HepG2 (cell line): Measurements from ENCODE around the gene NAMPT. TPM values are rescaled to one million over a fixed set of nuclear protein-coding genes. Genes with fewer than 3 reads are reported as not detected.

Experiments
- HMG20B ChIP-seq: conservative IDR thresholded peaks from 2 replicates; pipeline ENCODE4 v1.6.1; 2016; ENCODE audit warnings: missing genetic modification reagents, missing compliant biosample characterization
- HNF4G ChIP-seq, 2 experiments: sonication (generic) in 1 of 2; formaldehyde crosslinking in 1 of 2; IDR thresholded peaks; 2 replicates each; pipeline versions ENCODE4 v1.4.0 to v1.6.1; 2011 to 2020; ENCODE audit warnings: borderline replicate concordance in 2 of 2, low read depth in 2 of 2, mild to moderate bottlenecking in 2 of 2, low read length in 1 of 2, missing genetic modification reagents in 1 of 2, moderate library complexity in 1 of 2
- KMT2A ChIP-seq: sonication (generic); formaldehyde crosslinking; IDR thresholded peaks from 2 replicates; pipeline ENCODE4 v1.4.0; 2020; ENCODE audit warnings: missing genetic modification reagents
- MBNL3 ChIP-seq: fragments of 250-450 bp; sonication (Bioruptor Pico); conservative IDR thresholded peaks from 2 replicates; pipeline ENCODE4 v1.8.0; 2022; ENCODE audit warnings: mild to moderate bottlenecking, inconsistent platforms
- MEF2D ChIP-seq: sonication (generic); formaldehyde crosslinking; IDR thresholded peaks from 2 replicates; pipeline ENCODE4 v1.5.1; 2020; ENCODE audit warnings: mild to moderate bottlenecking, missing genetic modification reagents
- NRL ChIP-seq: sonication (generic); formaldehyde crosslinking; IDR thresholded peaks from 2 replicates; pipeline ENCODE4 v1.5.0; 2020; ENCODE audit warnings: missing genetic modification reagents, mild to moderate bottlenecking, moderate library complexity, borderline replicate concordance
- PLRG1 ChIP-seq: fragments of 450-650 bp; conservative IDR thresholded peaks from 2 replicates; pipeline ENCODE4 v1.6.1; 2016
- SALL2 ChIP-seq: sonication (generic); formaldehyde crosslinking; IDR thresholded peaks from 2 replicates; pipeline ENCODE4 v1.8.1; 2023; ENCODE audit warnings: mild to moderate bottlenecking, missing genetic modification reagents, inconsistent platforms
- TFE3 ChIP-seq: IDR thresholded peaks from 2 replicates; pipeline ENCODE4 v1.6.1; 2016
- USF2 ChIP-seq, 2 experiments: sonication (generic) in 1 of 2; formaldehyde crosslinking in 1 of 2; IDR thresholded peaks; 2 replicates each; pipeline versions ENCODE4 v1.5.1 to v1.6.1; 2011 to 2020; ENCODE audit warnings: borderline replicate concordance in 1 of 2, low read depth in 1 of 2, low read length in 1 of 2, mild to moderate bottlenecking in 1 of 2, missing genetic modification reagents in 1 of 2, moderate library complexity in 1 of 2
- ZFYVE20 ChIP-seq: sonication (generic); formaldehyde crosslinking; IDR thresholded peaks from 2 replicates; pipeline ENCODE4 v1.8.0; 2023; ENCODE audit warnings: low read depth, mild to moderate bottlenecking, moderate library complexity, missing genetic modification reagents, borderline replicate concordance
- ZGPAT ChIP-seq: IDR thresholded peaks from 2 replicates; pipeline ENCODE4 v1.6.1; 2016; ENCODE audit warnings: mild to moderate bottlenecking
- ZMAT3 ChIP-seq: sonication (generic); formaldehyde crosslinking; conservative IDR thresholded peaks from 2 replicates; pipeline ENCODE4 v1.7.0; 2021; ENCODE audit warnings: missing genetic modification reagents
- ZNF382 ChIP-seq: sonication (generic); formaldehyde crosslinking; IDR thresholded peaks from 2 replicates; pipeline ENCODE4 v1.5.0; 2020; ENCODE audit warnings: missing genetic modification reagents, mild to moderate bottlenecking, borderline replicate concordance
- ZNF556 ChIP-seq: sonication (generic); formaldehyde crosslinking; IDR thresholded peaks from 2 replicates; pipeline ENCODE4 v1.4.0; 2020; ENCODE audit warnings: mild to moderate bottlenecking, missing genetic modification reagents, borderline replicate concordance
- ZNF574 ChIP-seq: sonication (generic); formaldehyde crosslinking; IDR thresholded peaks from 2 replicates; pipeline ENCODE4 v1.4.0; 2020; ENCODE audit warnings: missing genetic modification reagents
- ZNF619 ChIP-seq: sonication (generic); formaldehyde crosslinking; IDR thresholded peaks from 2 replicates; pipeline ENCODE4 v1.4.0; 2020; ENCODE audit warnings: mild to moderate bottlenecking, missing genetic modification reagents
- polyA plus RNA-seq, 8 experiments: library from polyadenylated mRNA; depleted of rRNA in 3 of 8; stranded (reverse) in 7 of 8; unstranded in 1 of 8; fragments of >200 nt; fragmentation: Illumina TruSeq in 4 of 8; extraction: Trizol in 4 of 8; gene quantifications; 2 replicates each; pipeline versions ENCODE4 v1.2.1 to v1.2.3, GENCODE V29; 2011 to 2016; ENCODE audit warnings: low read depth in 4 of 8, missing spikeins in 1 of 8, mixed read lengths in 1 of 8; ENCODE audit not compliant: insufficient read depth in 1 of 8
- total RNA-seq, 5 experiments: library from RNA; depleted of rRNA; stranded (reverse); fragments of >200 nt; fragmentation: Illumina TruSeq; extraction: Trizol; gene quantifications; 2 replicates each; pipeline ENCODE4 v1.2.3, GENCODE V29; 2016; ENCODE audit warnings: low read depth in 1 of 5
- TF ChIP-seq, protein P1 (sequence below): sonication (generic); formaldehyde crosslinking; IDR thresholded peaks from 2 replicates; pipeline ENCODE4 v1.4.0; 2020; ENCODE audit warnings: low read depth, mild to moderate bottlenecking, missing genetic modification reagents

Gene NAMPT
- total and polyA plus RNA-seq, 2 of the 13 experiments (the other 11 are each of a cell fraction or from before 2014, with no cell fraction given) = 15.8 to 67.7 TPM

- TF ChIP-seq ZNF574 (peak; percentile 47; the same call in 1 of the 2 replicates), ZGPAT (peak; percentile 96), ZNF556 (peak; percentile 61; the same call in 1 of the 2 replicates), MEF2D (peak; percentile 21; the same call in 1 of the 2 replicates), ZMAT3 (no peak; the same call in none of the 2 replicates), SALL2 (CRISPR knock-in tag) (peak; percentile 58; the same call in 1 of the 2 replicates), ZNF619 (CRISPR knock-in tag) (no peak), ZNF382 (CRISPR knock-in tag) (no peak), NRL (CRISPR knock-in tag) (peak; percentile 9; the same call in 1 of the 2 replicates), PLRG1 (no peak), ZFYVE20 (no peak), KMT2A (CRISPR knock-in tag) (peak; percentile 41; the same call in 1 of the 2 replicates), HNF4G (IDR thresholded peaks at IDR 0.05; ENCODE audit: borderline replicate concordance, low read depth, low read length) (no peak), HNF4G (CRISPR knock-in tag; IDR thresholded peaks at IDR 0.05; ENCODE audit: borderline replicate concordance, low read depth) (0 out of 2 replicates have a peak, but pooled peaks have one; percentile 23), USF2 (IDR thresholded peaks at IDR 0.05; ENCODE audit: low read depth, low read length) (peak; percentile 52; the same call in 1 of the 2 replicates), USF2 (CRISPR knock-in tag; IDR thresholded peaks at IDR 0.05; ENCODE audit: borderline replicate concordance) (peak; percentile 84), HMG20B (no peak), MBNL3 (no peak), TFE3 (CRISPR knock-in tag) (peak; percentile 98)
- TF ChIP-seq, protein P1, sequence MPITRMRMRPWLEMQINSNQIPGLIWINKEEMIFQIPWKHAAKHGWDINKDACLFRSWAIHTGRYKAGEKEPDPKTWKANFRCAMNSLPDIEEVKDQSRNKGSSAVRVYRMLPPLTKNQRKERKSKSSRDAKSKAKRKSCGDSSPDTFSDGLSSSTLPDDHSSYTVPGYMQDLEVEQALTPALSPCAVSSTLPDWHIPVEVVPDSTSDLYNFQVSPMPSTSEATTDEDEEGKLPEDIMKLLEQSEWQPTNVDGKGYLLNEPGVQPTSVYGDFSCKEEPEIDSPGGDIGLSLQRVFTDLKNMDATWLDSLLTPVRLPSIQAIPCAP (CRISPR knock-in tag) = no peak; the same call in 1 of the 2 replicates
These were observed 470 bp upstream of the NAMPT start (continued) for GRCh38 chr7:106285051-106285854.
